ENCODE measurements around the gene INSL3. TPM values are rescaled to one million over a fixed set of nuclear protein-coding genes. Genes with fewer than 3 reads are reported as not detected.
A peak's percentile ranks its signal among the peaks of the same experiment; 100 is the strongest.

The INSL3 gene
- total and polyA plus RNA-seq, 11 donors, result 0.56 TPM; not detected in 10

DNA sequence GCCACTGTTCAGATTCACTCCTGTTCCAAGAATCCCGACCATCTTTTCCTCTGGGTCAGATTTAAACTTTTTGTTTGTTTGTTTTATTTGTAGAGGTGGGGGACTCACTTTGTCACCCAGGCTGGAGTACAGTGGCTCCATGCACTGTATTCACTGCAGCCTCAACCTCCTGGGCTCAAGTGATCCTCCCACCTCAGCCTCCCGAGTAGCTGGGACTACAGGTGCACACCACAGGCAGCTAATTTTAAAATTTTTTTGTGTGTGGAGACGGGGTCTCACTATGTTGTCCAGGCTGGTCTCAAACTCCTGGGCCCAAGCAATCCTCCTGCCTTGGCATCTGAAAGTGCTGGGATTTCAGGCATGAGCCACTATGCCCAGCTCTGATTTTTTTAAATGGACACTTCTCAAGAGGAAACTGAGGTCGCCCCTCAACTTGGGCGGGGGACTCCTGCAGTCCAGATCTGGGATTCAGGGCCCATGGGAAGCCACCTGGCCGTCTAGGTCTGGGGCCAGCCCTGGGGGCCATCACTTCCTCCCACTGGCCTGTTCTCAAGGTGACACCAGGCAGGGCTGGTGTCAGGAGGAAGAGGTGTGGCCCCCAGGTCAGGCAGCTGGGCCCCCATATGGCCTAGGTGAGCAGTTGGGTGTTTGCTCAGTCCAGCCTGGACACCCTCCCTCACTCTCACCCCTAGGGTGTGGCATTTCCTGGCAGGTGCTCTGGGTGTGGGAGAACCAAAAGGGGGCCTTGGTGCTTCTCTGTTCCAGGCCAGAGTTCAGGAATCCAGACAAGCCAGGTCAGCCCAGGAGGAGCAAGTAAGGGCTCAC lies 25.1 kb downstream of the INSL3 start:
- no peak for ATAC-seq
- Histone ChIP-seq H3K9me3 (no peaks in the 10 kb centered on the region), H3K27me3 (peaks cover 12 to 82% (median 35%) of the 10 kb centered on the region in 9 donors), H3K36me3 (no peaks in the 10 kb centered on the region), H3K4me1 (peaks cover 0 to 19% (median 0%) of the 10 kb centered on the region in 12 donors), H3K4me3 (no peak overlapping the region), H3K27ac (no peak overlapping the region)
- DNase-seq, result no peak
- intact Hi-C loops (cut with DNase I), result no loop called here
- WGBS, 4 donors, result 51 to 68% (median 58%) methylated on average over 6 of the region's 6 CpGs
- TF ChIP-seq, protein P1, sequence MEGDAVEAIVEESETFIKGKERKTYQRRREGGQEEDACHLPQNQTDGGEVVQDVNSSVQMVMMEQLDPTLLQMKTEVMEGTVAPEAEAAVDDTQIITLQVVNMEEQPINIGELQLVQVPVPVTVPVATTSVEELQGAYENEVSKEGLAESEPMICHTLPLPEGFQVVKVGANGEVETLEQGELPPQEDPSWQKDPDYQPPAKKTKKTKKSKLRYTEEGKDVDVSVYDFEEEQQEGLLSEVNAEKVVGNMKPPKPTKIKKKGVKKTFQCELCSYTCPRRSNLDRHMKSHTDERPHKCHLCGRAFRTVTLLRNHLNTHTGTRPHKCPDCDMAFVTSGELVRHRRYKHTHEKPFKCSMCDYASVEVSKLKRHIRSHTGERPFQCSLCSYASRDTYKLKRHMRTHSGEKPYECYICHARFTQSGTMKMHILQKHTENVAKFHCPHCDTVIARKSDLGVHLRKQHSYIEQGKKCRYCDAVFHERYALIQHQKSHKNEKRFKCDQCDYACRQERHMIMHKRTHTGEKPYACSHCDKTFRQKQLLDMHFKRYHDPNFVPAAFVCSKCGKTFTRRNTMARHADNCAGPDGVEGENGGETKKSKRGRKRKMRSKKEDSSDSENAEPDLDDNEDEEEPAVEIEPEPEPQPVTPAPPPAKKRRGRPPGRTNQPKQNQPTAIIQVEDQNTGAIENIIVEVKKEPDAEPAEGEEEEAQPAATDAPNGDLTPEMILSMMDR (IDR thresholded peaks at IDR 0.05), result no peak
- no peak for TF ChIP-seq POLR2A (IDR thresholded peaks at IDR 0.05)

DNA sequence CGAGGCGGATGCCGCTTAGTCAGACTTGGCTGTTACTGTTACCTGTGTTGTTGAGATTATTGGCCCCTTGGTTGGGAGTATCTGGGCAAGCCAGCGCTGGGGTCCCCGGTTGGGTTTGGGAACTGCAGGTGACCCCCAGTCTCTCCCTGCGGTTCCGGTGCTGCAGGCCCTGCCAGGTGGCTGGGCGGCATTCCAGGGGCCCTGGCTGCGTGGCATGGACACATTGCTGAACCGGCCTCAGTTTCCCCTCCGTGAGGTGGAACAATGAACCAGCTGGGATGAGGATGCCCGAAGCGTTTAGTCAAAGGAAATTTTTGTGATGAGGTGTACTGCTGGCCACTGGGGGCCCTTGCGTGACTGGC lies 25.8 kb downstream of the INSL3 start:
- WGBS, 4 donors, result 18 to 41% (median 27%) methylated on average over 6 to 14 of the region's 14 CpGs
- Histone ChIP-seq H3K27ac (no peak overlapping the region), H3K4me3 (peak overlapping the region in 1 of 12 donors; percentile 25), H3K9me3 (no peaks in the 10 kb centered on the region), H3K4me1 (peaks cover 0 to 20% (median 0%) of the 10 kb centered on the region in 12 donors), H3K36me3 (no peaks in the 10 kb centered on the region), H3K27me3 (peaks cover 12 to 77% (median 35%) of the 10 kb centered on the region in 9 donors)
- intact Hi-C loops (cut with DNase I), result no loop called here
- DNase-seq (no peak), ATAC-seq (no peak)
- TF ChIP-seq POLR2A (IDR thresholded peaks at IDR 0.05), result no peak
- TF ChIP-seq, protein P1 (IDR thresholded peaks at IDR 0.05), result no peak

DNA sequence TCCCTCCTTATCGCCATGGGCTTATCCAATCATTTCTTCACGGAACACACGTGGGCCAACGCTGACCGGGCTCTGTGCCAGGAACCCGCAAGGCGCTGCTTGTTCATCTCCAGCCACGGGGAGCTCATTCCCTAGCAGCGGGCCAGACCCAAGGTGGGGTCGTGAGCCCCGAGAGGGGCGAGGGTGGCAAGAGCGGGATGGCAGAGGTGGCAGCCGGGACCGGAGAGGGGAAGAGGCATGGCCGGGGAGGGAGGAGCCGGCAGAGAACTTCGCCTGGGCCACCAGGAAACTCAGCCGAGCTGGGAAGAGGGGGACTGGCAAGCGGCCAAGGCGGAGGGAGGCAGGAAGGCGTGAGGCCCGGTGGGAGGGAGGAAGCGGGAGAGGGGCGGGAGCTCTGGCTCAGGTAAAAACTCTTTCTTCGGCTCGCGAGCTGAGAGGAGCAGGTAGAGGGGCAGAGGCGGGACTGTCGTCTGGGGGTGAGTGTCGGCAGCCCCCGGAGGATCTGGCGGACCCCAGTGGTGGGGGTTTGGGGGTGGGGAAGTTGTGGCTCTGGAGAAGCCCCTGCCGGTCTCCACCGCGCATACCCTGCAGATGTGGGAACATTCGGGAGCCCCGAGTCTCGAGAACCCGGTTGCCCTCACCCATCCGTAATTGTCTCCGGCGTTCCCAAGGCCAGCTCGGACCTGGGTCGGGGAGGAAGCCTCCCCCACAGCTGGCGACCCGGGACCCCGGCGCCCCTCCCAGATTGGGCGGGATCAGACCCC lies 26.4 kb downstream of the INSL3 start, which contains the start of gene B3GNT3:
B3GNT3 (plus strand) TSS at position 408 of the 764 bp plus-strand sequence. CDS start 12,670 bp downstream, outside the sequence.
- peaks cover 0 to 20% (median 0%) of the 10 kb centered on the region in 12 donors for H3K4me1 ChIP-seq
- intact Hi-C loops (cut with DNase I), result no loop called here
- H3K9me3 ChIP-seq, result no peaks in the 10 kb centered on the region
- TF ChIP-seq POLR2A (IDR thresholded peaks at IDR 0.05), result no peak
- TF ChIP-seq, protein P1 (IDR thresholded peaks at IDR 0.05), result no peak
- ATAC-seq (no peak), DNase-seq (peak in 1 of 5 donors; percentile 76)
- no peak within 1 kb of the TSS for H3K27ac ChIP-seq
- H3K36me3 ChIP-seq, result no peaks in the 10 kb centered on the region
- peaks cover 12 to 71% (median 34%) of the 10 kb centered on the region in 9 donors for H3K27me3 ChIP-seq
- WGBS, 4 donors, result 3 to 11% (median 6%) methylated on average over 27 to 50 of the region's 50 CpGs
- peak within 1 kb of the TSS in 1 of 12 donors; percentile 25 for H3K4me3 ChIP-seq

DNA sequence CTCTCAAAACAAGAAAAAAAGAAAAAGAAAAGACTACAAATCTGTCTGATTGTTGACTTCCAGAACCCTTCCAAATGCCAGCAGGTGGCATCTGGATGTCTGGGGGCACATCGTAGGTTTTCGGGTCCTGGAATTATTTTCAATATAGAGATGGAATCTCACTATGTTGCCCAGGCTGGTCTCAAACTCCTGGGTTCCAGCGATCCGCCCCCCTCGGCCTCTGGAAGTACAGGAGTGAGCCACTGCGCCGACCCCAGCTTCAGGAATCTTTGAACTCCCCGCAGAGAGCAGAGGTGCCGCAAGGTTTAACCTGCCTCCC lies 26.9 kb downstream of the INSL3 start:
- H3K9me3 ChIP-seq, result no peaks in the 10 kb centered on the region
- peaks cover 12 to 72% (median 33%) of the 10 kb centered on the region in 9 donors for H3K27me3 ChIP-seq
- no peaks in the 10 kb centered on the region for H3K36me3 ChIP-seq
- ATAC-seq (no peak), DNase-seq (no peak)
- H3K4me1 ChIP-seq, result peaks cover 0 to 20% (median 0%) of the 10 kb centered on the region in 12 donors
- TF ChIP-seq, protein P1 (IDR thresholded peaks at IDR 0.05), result no peak
- TF ChIP-seq POLR2A (IDR thresholded peaks at IDR 0.05), result no peak
- peak overlapping the region in 1 of 12 donors; percentile 25 for H3K4me3 ChIP-seq
- H3K27ac ChIP-seq, result no peak overlapping the region
- intact Hi-C loops (cut with DNase I), result no loop called here
- 44 to 57% (median 53%) methylated on average over 9 of the region's 9 CpGs for WGBS, 4 donors
